H9 (cell line): ENCODE measurements around the gene LIPA. TPM values are rescaled to one million over a fixed set of nuclear protein-coding genes. Genes with fewer than 3 reads are reported as not detected.

Experiments
- DNase-seq: peaks from one replicate; pipeline ENCODE4 v3.0.0-alpha.2; 2017
- H2AFZ ChIP-seq: one replicate; pipeline ENCODE4 v1.6.1; 2013; ENCODE audit warnings: mild to moderate bottlenecking, low read length, control low read depth, moderate library complexity
- H2AK5ac ChIP-seq: 2 replicates; pipeline ENCODE4 v1.6.1; 2013; ENCODE audit warnings: low read length, control low read depth, mixed read lengths; ENCODE audit not compliant: insufficient read length
- H2BK120ac ChIP-seq: one replicate; pipeline ENCODE4 v1.6.1; 2013; ENCODE audit warnings: low read depth, mild to moderate bottlenecking, low read length, control low read depth, inconsistent platforms; ENCODE audit not compliant: poor library complexity, severe bottlenecking
- H2BK12ac ChIP-seq: 2 replicates; pipeline ENCODE4 v1.6.1; 2013; ENCODE audit warnings: low read length, control low read depth, mixed read lengths, low read depth; ENCODE audit not compliant: insufficient read length
- H2BK15ac ChIP-seq: 2 replicates; pipeline ENCODE4 v1.6.1; 2013; ENCODE audit warnings: low read depth, low read length, control low read depth
- H2BK20ac ChIP-seq: one replicate; pipeline ENCODE4 v1.6.1; 2013; ENCODE audit warnings: low read depth, mild to moderate bottlenecking, low read length, control low read depth, inconsistent platforms; ENCODE audit not compliant: poor library complexity, severe bottlenecking
- H2BK5ac ChIP-seq: 2 replicates; pipeline ENCODE4 v1.6.1; 2013; ENCODE audit warnings: low read length, control low read depth, mixed read lengths; ENCODE audit not compliant: insufficient read length
- H3K14ac ChIP-seq: 2 replicates; pipeline ENCODE4 v1.6.1; 2013; ENCODE audit warnings: low read length, control low read depth; ENCODE audit not compliant: insufficient read depth
- H3K18ac ChIP-seq: 2 replicates; pipeline ENCODE4 v1.6.1; 2013; ENCODE audit warnings: low read depth, mild to moderate bottlenecking, mixed read lengths, low read length, control low read depth; ENCODE audit not compliant: insufficient read length
- H3K23ac ChIP-seq: 2 replicates; pipeline ENCODE4 v1.6.1; 2013; ENCODE audit warnings: low read length, control low read depth, mixed read lengths, low read depth; ENCODE audit not compliant: insufficient read length
- H3K23me2 ChIP-seq: 2 replicates; pipeline ENCODE4 v1.6.1; 2013; ENCODE audit warnings: low read depth, mild to moderate bottlenecking, mixed read lengths, low read length, control low read depth; ENCODE audit not compliant: insufficient read length, poor library complexity, severe bottlenecking
- H3K27ac ChIP-seq: 2 replicates; pipeline ENCODE4 v1.5.1; 2013; ENCODE audit warnings: low read length, control low read depth, mixed read lengths, low read depth; ENCODE audit not compliant: insufficient read length
- H3K27me3 ChIP-seq: 2 replicates; pipeline ENCODE4 v1.6.1; 2013; ENCODE audit warnings: low read length, control low read depth, inconsistent platforms; ENCODE audit not compliant: insufficient read depth
- H3K4ac ChIP-seq: 2 replicates; pipeline ENCODE4 v1.6.1; 2013; ENCODE audit warnings: low read depth, mild to moderate bottlenecking, control low read depth, inconsistent platforms, low read length, moderate library complexity
- H3K4me1 ChIP-seq: 2 replicates; pipeline ENCODE4 v1.6.1; 2013; ENCODE audit warnings: low read length, control low read depth, inconsistent platforms; ENCODE audit not compliant: insufficient read depth
- H3K4me2 ChIP-seq: 2 replicates; pipeline ENCODE4 v1.6.1; 2013; ENCODE audit warnings: low read length, control low read depth, mixed read lengths; ENCODE audit not compliant: insufficient read length, insufficient read depth
- H3K56ac ChIP-seq: 2 replicates; pipeline ENCODE4 v1.6.1; 2013; ENCODE audit warnings: low read depth, mild to moderate bottlenecking, mixed read lengths, low read length, control low read depth; ENCODE audit not compliant: insufficient read length
- H3K79me1 ChIP-seq: 2 replicates; pipeline ENCODE4 v1.6.1; 2013; ENCODE audit warnings: low read depth, mild to moderate bottlenecking, moderate library complexity, low read length, control low read depth, inconsistent platforms; ENCODE audit not compliant: insufficient read depth, poor library complexity, severe bottlenecking
- H3K79me2 ChIP-seq: 2 replicates; pipeline ENCODE4 v1.6.1; 2013; ENCODE audit warnings: low read length, control low read depth, inconsistent platforms; ENCODE audit not compliant: insufficient read depth
- H3K9ac ChIP-seq: 2 replicates; pipeline ENCODE4 v1.6.1; 2013; ENCODE audit warnings: low read length, control low read depth, mixed read lengths; ENCODE audit not compliant: insufficient read length; ENCODE audit errors: extremely low read depth
- H3K9me3 ChIP-seq: one replicate; pipeline ENCODE4 v1.6.1; 2013; ENCODE audit warnings: low read depth, low read length, inconsistent platforms; ENCODE audit not compliant: control insufficient read depth
- H3T11ph ChIP-seq: one replicate; pipeline ENCODE4 v1.6.1; 2013; ENCODE audit warnings: mild to moderate bottlenecking, low read length, control low read depth, inconsistent platforms
- H4K20me1 ChIP-seq: one replicate; pipeline ENCODE4 v1.6.1; 2013; ENCODE audit not compliant: control insufficient read depth, insufficient read length, insufficient read depth
- H4K5ac ChIP-seq: 2 replicates; pipeline ENCODE4 v1.6.1; 2013; ENCODE audit warnings: low read depth, mild to moderate bottlenecking, mixed read lengths, low read length, control low read depth; ENCODE audit not compliant: insufficient read length
- H4K8ac ChIP-seq: replicated peaks from 2 replicates; pipeline ENCODE4 v1.6.1; 2013; ENCODE audit warnings: low read length, control low read depth, mixed read lengths, low read depth; ENCODE audit not compliant: insufficient read length
- H4K91ac ChIP-seq: 2 replicates; pipeline ENCODE4 v1.6.1; 2013; ENCODE audit warnings: low read depth, mild to moderate bottlenecking, moderate library complexity, mixed read lengths, low read length, control low read depth; ENCODE audit not compliant: insufficient read length
- H3K27ac Mint-ChIP-seq, 3 experiments: 2 replicates in 2 of 3; 3 replicates in 1 of 3; pipeline ENCODE4 v1.8.0; 2020 to 2021; ENCODE audit warnings: mixed read lengths in 3 of 3, mild to moderate bottlenecking in 1 of 3, moderate library complexity in 1 of 3
- H3K27me3 Mint-ChIP-seq: 2 replicates; pipeline ENCODE4 v1.8.0; 2021; ENCODE audit warnings: low read depth, mild to moderate bottlenecking, moderate library complexity, mixed read lengths
- H3K36me3 Mint-ChIP-seq, 3 experiments: 2 replicates in 2 of 3; 3 replicates in 1 of 3; pipeline ENCODE4 v1.8.0; 2020 to 2021; ENCODE audit warnings: low read depth in 3 of 3, mixed read lengths in 3 of 3; ENCODE audit not compliant: insufficient read depth in 1 of 3
- H3K4me1 Mint-ChIP-seq, 2 experiments: 2 replicates each; pipeline ENCODE4 v1.8.0; 2020; ENCODE audit warnings: mixed read lengths in 2 of 2
- H3K4me3 Mint-ChIP-seq, 2 experiments: 2 replicates in 1 of 2; 3 replicates in 1 of 2; pipeline ENCODE4 v1.8.0; 2020 to 2021; ENCODE audit warnings: mild to moderate bottlenecking in 2 of 2, mixed read lengths in 2 of 2, moderate library complexity in 1 of 2
- H3K9me3 Mint-ChIP-seq, 2 experiments: 2 replicates in 1 of 2; 3 replicates in 1 of 2; pipeline ENCODE4 v1.8.0; 2020; ENCODE audit warnings: mild to moderate bottlenecking in 2 of 2, mixed read lengths in 2 of 2, moderate library complexity in 1 of 2
- WGBS: extraction: QIAGEN DNeasy Blood & Tissue Kit; methylation state at CpG from one replicate; pipeline ENCODE4 v1.1.7; 2013; ENCODE audit warnings: missing lambda C conversion rate, low lambda C conversion rate, mixed read lengths; ENCODE audit not compliant: insufficient read length; ENCODE audit errors: extremely low coverage; 5-methylcytosine and 5-hydroxymethylcytosine counted together
- total RNA-seq: library from RNA; stranded (reverse); gene quantifications from 2 replicates; pipeline ENCODE4 v1.2.1, GENCODE V29; 2021
- TF ChIP-seq, protein P1 (sequence below): fragments of 200-600 bp; sonication (generic); conservative IDR thresholded peaks from 3 replicates; pipeline ENCODE4 v1.8.0; 2021; ENCODE audit warnings: antibody characterized with exemption, mild to moderate bottlenecking

The LIPA gene
- total RNA-seq, 1 experiment from 2014 or later: 20.9 TPM

DNA sequence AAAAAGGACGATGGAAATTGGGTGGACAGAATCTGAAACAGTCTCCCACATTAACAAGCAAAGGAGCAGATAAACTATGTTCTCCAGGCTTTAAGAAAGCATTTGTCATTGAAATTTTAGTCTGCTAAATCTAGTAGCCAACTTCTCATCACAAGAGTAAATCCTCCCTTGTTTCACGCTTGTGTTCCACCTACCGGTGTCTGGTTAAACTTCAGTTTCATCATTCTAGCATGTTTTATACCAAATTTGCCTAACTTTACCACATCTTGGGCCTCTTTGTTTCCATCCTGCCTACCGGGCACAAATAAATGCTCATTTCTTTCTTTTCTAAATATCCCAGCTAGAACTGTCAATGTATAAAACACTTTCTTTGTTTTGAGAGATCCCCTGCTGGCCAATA is 5.8 kb downstream of the LIPA start:
- no peak overlapping the region for H3K23ac ChIP-seq
- H3K79me2 ChIP-seq: no peaks in the 10 kb centered on the region; the same call in 1 of the 2 replicates
- no peak overlapping the region for H3K56ac ChIP-seq
- no peak overlapping the region for H3K4ac ChIP-seq
- TF ChIP-seq, protein P1, sequence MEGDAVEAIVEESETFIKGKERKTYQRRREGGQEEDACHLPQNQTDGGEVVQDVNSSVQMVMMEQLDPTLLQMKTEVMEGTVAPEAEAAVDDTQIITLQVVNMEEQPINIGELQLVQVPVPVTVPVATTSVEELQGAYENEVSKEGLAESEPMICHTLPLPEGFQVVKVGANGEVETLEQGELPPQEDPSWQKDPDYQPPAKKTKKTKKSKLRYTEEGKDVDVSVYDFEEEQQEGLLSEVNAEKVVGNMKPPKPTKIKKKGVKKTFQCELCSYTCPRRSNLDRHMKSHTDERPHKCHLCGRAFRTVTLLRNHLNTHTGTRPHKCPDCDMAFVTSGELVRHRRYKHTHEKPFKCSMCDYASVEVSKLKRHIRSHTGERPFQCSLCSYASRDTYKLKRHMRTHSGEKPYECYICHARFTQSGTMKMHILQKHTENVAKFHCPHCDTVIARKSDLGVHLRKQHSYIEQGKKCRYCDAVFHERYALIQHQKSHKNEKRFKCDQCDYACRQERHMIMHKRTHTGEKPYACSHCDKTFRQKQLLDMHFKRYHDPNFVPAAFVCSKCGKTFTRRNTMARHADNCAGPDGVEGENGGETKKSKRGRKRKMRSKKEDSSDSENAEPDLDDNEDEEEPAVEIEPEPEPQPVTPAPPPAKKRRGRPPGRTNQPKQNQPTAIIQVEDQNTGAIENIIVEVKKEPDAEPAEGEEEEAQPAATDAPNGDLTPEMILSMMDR: no peak; the same call in 2 of the 3 replicates
- Mint-ChIP-seq H3K36me3 (no peaks in the 10 kb centered on the region), H3K27ac (peak overlapping the region in 1 of 3 experiments; percentile 59; a peak in 1 of 7 replicates), H3K4me1 (peaks cover 39 to 44% of the 10 kb centered on the region in 2 experiments), H3K9me3 (no peaks in the 10 kb centered on the region; a peak in 1 of 5 replicates), H3K4me3 (no peak overlapping the region), H3K27me3 (peaks cover 3% of the 10 kb centered on the region)
- no peak overlapping the region for H3K4me2 ChIP-seq
- H2AK5ac ChIP-seq: no peak overlapping the region
- no peaks in the 10 kb centered on the region for H3K79me1 ChIP-seq
- H2BK20ac ChIP-seq: no peak overlapping the region
- H2BK12ac ChIP-seq: no peak overlapping the region
- no peak overlapping the region for H4K8ac ChIP-seq
- H4K20me1 ChIP-seq: no peaks in the 10 kb centered on the region
- DNase-seq: no peak
- H3K9me3 ChIP-seq: no peaks in the 10 kb centered on the region
- no CpG with 5 or more reads among the region's 4 CpGs for WGBS
- no peak overlapping the region for H3K14ac ChIP-seq
- H3T11ph ChIP-seq: no peak overlapping the region
- peaks cover under 1% of the 10 kb centered on the region for H3K23me2 ChIP-seq
- no peak overlapping the region for H4K91ac ChIP-seq
- H2BK120ac ChIP-seq: no peak overlapping the region
- H2BK15ac ChIP-seq: no peak overlapping the region
- H3K27me3 ChIP-seq: no peaks in the 10 kb centered on the region
- H3K18ac ChIP-seq: no peak overlapping the region
- H4K5ac ChIP-seq: no peak overlapping the region
- no peak overlapping the region for H2BK5ac ChIP-seq
- H3K4me1 ChIP-seq: peaks cover 13% of the 10 kb centered on the region
- H2AFZ ChIP-seq: no peak overlapping the region
- no peak overlapping the region for H3K9ac ChIP-seq
- no peak overlapping the region for H3K27ac ChIP-seq
